HepG2 (cell line): ENCODE results near the gene PLOD3. TPM values are rescaled to one million over a fixed set of nuclear protein-coding genes. Genes with fewer than 3 reads are reported as not detected.
A peak's percentile ranks its signal among the peaks of the same experiment; 100 is the strongest.

Source experiments
- CCDC6 ChIP-seq: sonication (generic); formaldehyde crosslinking; IDR thresholded peaks from 2 replicates; pipeline ENCODE4 v1.8.1; 2022; ENCODE audit warnings: mild to moderate bottlenecking, missing genetic modification reagents, moderate library complexity
- HNRNPLL ChIP-seq: fragments of 200-400 bp; formaldehyde crosslinking; IDR thresholded peaks from 2 replicates; pipeline ENCODE4 v1.6.1; 2017; ENCODE audit warnings: mild to moderate bottlenecking, low read depth, low read length; ENCODE audit not compliant: poor library complexity, severe bottlenecking
- ISL2 ChIP-seq: sonication (generic); formaldehyde crosslinking; IDR thresholded peaks from 2 replicates; pipeline ENCODE4 v1.5.0; 2020; ENCODE audit warnings: missing genetic modification reagents
- NFATC3 ChIP-seq: sonication (generic); formaldehyde crosslinking; IDR thresholded peaks from 2 replicates; pipeline ENCODE4 v1.5.1; 2020; ENCODE audit warnings: mild to moderate bottlenecking, missing genetic modification reagents
- ONECUT2 ChIP-seq: sonication (generic); formaldehyde crosslinking; IDR thresholded peaks from 2 replicates; pipeline ENCODE4 v1.4.0; 2020; ENCODE audit warnings: missing genetic modification reagents
- PTBP1 ChIP-seq: fragments of 200-400 bp; formaldehyde crosslinking; IDR thresholded peaks from 2 replicates; pipeline ENCODE4 v1.6.1; 2018; ENCODE audit warnings: low read length, low read depth; ENCODE audit not compliant: poor library complexity, severe bottlenecking
- SPEN ChIP-seq: sonication (generic); formaldehyde crosslinking; IDR thresholded peaks from 2 replicates; pipeline ENCODE4 v1.5.1; 2020; ENCODE audit warnings: low read depth, mild to moderate bottlenecking, missing genetic modification reagents
- ZNF235 ChIP-seq: sonication (generic); formaldehyde crosslinking; IDR thresholded peaks from 2 replicates; pipeline ENCODE4 v1.8.1; 2023; ENCODE audit warnings: mild to moderate bottlenecking, missing genetic modification reagents, borderline replicate concordance
- ZNF713 ChIP-seq: sonication (generic); formaldehyde crosslinking; IDR thresholded peaks from 2 replicates; pipeline ENCODE4 v1.4.0; 2020; ENCODE audit warnings: mild to moderate bottlenecking, missing genetic modification reagents
- ZNF737 ChIP-seq: sonication (generic); formaldehyde crosslinking; IDR thresholded peaks from 2 replicates; pipeline ENCODE4 v1.5.0; 2020; ENCODE audit warnings: missing genetic modification reagents, mild to moderate bottlenecking, borderline replicate concordance
- ZNF879 ChIP-seq: sonication (generic); formaldehyde crosslinking; IDR thresholded peaks from 2 replicates; pipeline ENCODE4 v1.8.1; 2023; ENCODE audit warnings: missing genetic modification reagents
- ZSCAN21 ChIP-seq: sonication (generic); formaldehyde crosslinking; IDR thresholded peaks from 2 replicates; pipeline ENCODE4 v1.8.0; 2022; ENCODE audit warnings: mild to moderate bottlenecking, missing genetic modification reagents, moderate library complexity, borderline replicate concordance
- polyA plus RNA-seq, 8 experiments: library from polyadenylated mRNA; depleted of rRNA in 3 of 8; stranded (reverse) in 7 of 8; unstranded in 1 of 8; fragments of >200 nt; fragmentation: Illumina TruSeq in 4 of 8; extraction: Trizol in 4 of 8; gene quantifications; 2 replicates each; pipeline versions ENCODE4 v1.2.1 to v1.2.3, GENCODE V29; 2011 to 2016; ENCODE audit warnings: low read depth in 4 of 8, missing spikeins in 1 of 8, mixed read lengths in 1 of 8; ENCODE audit not compliant: insufficient read depth in 1 of 8
- total RNA-seq, 5 experiments: library from RNA; depleted of rRNA; stranded (reverse); fragments of >200 nt; fragmentation: Illumina TruSeq; extraction: Trizol; gene quantifications; 2 replicates each; pipeline ENCODE4 v1.2.3, GENCODE V29; 2016; ENCODE audit warnings: low read depth in 1 of 5
- TF ChIP-seq, protein P1 (sequence below): sonication (generic); formaldehyde crosslinking; IDR thresholded peaks from 2 replicates; pipeline ENCODE4 v1.4.0; 2020; ENCODE audit warnings: missing genetic modification reagents
- TF ChIP-seq, protein P2 (sequence below): sonication (generic); formaldehyde crosslinking; IDR thresholded peaks from 2 replicates; pipeline ENCODE4 v1.9.0; 2021; ENCODE audit warnings: missing genetic modification reagents, mild to moderate bottlenecking, borderline replicate concordance
- TF ChIP-seq, protein P3 (sequence below): sonication (generic); formaldehyde crosslinking; IDR thresholded peaks from 2 replicates; pipeline ENCODE4 v1.5.1; 2020; ENCODE audit warnings: mild to moderate bottlenecking, missing genetic modification reagents, moderate library complexity
- TF ChIP-seq, protein P4 (sequence below): IDR thresholded peaks from 2 replicates; pipeline ENCODE4 v1.6.1; 2016; ENCODE audit warnings: low read depth, borderline replicate concordance
- TF ChIP-seq, protein P5 (sequence below): sonication (generic); formaldehyde crosslinking; IDR thresholded peaks from 2 replicates; pipeline ENCODE4 v1.4.0; 2020; ENCODE audit warnings: low read depth, mild to moderate bottlenecking, missing genetic modification reagents

PLOD3 gene
- total and polyA plus RNA-seq, 2 of the 13 experiments (the other 11 are each of a cell fraction or from before 2014, with no cell fraction given): 65.8 to 67.4 TPM

DNA sequence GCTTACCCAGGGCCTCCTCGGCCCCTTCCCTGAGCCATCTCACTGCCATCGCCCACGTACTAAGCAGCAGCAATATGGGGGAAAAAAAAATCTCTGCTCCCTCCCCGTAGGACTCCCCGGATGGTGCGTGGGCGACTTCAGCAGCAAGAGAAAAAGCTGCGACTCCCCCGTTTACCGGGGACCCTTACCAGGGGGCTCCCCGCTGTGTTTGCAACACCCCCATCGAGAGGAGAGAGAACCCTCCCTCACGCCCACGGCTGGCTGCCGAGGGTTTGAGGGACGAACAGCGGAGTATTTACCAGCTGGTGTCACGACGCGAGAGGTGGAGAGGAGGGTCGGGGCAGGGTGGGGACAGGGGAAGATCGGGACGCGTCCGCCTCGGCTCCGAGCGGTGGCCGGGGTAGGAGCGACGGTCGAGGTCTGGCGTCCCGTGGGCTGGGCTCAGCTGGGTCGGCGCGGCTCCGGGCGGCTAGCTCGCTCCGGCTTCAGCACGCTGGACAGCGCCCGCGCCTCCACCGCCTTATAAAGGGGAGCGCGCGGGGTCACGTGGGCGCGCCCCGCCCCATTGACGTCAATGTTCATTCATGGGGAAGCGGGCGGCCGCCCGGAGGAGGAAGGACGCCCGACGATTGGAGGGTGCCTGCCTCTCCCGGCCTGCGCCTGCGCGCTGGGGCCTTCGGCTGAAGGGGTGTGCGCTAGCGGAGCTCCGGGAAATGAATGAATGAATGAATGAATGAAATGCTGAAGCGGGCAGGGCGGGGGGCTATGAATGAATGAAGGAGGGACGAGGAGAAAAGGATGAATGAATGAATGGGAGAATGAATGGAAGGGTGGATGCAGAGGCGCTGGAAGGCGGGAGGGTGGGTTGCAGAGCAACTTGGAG lies 52.1 kb downstream of the PLOD3 start, which contains the start of gene VGF (continued):
- TF ChIP-seq, protein P1, sequence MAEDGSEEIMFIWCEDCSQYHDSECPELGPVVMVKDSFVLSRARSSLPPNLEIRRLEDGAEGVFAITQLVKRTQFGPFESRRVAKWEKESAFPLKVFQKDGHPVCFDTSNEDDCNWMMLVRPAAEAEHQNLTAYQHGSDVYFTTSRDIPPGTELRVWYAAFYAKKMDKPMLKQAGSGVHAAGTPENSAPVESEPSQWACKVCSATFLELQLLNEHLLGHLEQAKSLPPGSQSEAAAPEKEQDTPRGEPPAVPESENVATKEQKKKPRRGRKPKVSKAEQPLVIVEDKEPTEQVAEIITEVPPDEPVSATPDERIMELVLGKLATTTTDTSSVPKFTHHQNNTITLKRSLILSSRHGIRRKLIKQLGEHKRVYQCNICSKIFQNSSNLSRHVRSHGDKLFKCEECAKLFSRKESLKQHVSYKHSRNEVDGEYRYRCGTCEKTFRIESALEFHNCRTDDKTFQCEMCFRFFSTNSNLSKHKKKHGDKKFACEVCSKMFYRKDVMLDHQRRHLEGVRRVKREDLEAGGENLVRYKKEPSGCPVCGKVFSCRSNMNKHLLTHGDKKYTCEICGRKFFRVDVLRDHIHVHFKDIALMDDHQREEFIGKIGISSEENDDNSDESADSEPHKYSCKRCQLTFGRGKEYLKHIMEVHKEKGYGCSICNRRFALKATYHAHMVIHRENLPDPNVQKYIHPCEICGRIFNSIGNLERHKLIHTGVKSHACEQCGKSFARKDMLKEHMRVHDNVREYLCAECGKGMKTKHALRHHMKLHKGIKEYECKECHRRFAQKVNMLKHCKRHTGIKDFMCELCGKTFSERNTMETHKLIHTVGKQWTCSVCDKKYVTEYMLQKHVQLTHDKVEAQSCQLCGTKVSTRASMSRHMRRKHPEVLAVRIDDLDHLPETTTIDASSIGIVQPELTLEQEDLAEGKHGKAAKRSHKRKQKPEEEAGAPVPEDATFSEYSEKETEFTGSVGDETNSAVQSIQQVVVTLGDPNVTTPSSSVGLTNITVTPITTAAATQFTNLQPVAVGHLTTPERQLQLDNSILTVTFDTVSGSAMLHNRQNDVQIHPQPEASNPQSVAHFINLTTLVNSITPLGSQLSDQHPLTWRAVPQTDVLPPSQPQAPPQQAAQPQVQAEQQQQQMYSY (CRISPR knock-in tag): peak; percentile 84
- TF ChIP-seq ZNF713 (CRISPR knock-in tag): no peak
- TF ChIP-seq PTBP1: peak; percentile 63
- TF ChIP-seq SPEN (CRISPR knock-in tag): peak; percentile 94
- peak; percentile 79 for TF ChIP-seq ONECUT2 (CRISPR knock-in tag)
- TF ChIP-seq, protein P2, sequence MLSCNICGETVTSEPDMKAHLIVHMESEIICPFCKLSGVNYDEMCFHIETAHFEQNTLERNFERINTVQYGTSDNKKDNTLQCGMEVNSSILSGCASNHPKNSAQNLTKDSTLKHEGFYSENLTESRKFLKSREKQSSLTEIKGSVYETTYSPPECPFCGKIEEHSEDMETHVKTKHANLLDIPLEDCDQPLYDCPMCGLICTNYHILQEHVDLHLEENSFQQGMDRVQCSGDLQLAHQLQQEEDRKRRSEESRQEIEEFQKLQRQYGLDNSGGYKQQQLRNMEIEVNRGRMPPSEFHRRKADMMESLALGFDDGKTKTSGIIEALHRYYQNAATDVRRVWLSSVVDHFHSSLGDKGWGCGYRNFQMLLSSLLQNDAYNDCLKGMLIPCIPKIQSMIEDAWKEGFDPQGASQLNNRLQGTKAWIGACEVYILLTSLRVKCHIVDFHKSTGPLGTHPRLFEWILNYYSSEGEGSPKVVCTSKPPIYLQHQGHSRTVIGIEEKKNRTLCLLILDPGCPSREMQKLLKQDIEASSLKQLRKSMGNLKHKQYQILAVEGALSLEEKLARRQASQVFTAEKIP (CRISPR knock-in tag): no peak
- TF ChIP-seq, protein P3, sequence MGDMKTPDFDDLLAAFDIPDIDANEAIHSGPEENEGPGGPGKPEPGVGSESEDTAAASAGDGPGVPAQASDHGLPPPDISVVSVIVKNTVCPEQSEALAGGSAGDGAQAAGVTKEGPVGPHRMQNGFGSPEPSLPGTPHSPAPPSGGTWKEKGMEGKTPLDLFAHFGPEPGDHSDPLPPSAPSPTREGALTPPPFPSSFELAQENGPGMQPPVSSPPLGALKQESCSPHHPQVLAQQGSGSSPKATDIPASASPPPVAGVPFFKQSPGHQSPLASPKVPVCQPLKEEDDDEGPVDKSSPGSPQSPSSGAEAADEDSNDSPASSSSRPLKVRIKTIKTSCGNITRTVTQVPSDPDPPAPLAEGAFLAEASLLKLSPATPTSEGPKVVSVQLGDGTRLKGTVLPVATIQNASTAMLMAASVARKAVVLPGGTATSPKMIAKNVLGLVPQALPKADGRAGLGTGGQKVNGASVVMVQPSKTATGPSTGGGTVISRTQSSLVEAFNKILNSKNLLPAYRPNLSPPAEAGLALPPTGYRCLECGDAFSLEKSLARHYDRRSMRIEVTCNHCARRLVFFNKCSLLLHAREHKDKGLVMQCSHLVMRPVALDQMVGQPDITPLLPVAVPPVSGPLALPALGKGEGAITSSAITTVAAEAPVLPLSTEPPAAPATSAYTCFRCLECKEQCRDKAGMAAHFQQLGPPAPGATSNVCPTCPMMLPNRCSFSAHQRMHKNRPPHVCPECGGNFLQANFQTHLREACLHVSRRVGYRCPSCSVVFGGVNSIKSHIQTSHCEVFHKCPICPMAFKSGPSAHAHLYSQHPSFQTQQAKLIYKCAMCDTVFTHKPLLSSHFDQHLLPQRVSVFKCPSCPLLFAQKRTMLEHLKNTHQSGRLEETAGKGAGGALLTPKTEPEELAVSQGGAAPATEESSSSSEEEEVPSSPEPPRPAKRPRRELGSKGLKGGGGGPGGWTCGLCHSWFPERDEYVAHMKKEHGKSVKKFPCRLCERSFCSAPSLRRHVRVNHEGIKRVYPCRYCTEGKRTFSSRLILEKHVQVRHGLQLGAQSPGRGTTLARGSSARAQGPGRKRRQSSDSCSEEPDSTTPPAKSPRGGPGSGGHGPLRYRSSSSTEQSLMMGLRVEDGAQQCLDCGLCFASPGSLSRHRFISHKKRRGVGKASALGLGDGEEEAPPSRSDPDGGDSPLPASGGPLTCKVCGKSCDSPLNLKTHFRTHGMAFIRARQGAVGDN (CRISPR knock-in tag): peak; percentile 87
- TF ChIP-seq NFATC3: peak; percentile 99
- peak; percentile 100 for TF ChIP-seq CCDC6 (CRISPR knock-in tag)
- TF ChIP-seq ZSCAN21 (CRISPR knock-in tag): peak; percentile 98
- peak; percentile 100 for TF ChIP-seq ZNF235 (CRISPR knock-in tag)
- TF ChIP-seq HNRNPLL: peak; percentile 46
- TF ChIP-seq, protein P4, sequence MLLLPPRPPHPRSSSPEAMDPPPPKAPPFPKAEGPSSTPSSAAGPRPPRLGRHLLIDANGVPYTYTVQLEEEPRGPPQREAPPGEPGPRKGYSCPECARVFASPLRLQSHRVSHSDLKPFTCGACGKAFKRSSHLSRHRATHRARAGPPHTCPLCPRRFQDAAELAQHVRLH (CRISPR knock-in tag): peak; percentile 100
- TF ChIP-seq ZNF737: peak; percentile 91
- TF ChIP-seq, protein P5, sequence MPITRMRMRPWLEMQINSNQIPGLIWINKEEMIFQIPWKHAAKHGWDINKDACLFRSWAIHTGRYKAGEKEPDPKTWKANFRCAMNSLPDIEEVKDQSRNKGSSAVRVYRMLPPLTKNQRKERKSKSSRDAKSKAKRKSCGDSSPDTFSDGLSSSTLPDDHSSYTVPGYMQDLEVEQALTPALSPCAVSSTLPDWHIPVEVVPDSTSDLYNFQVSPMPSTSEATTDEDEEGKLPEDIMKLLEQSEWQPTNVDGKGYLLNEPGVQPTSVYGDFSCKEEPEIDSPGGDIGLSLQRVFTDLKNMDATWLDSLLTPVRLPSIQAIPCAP (CRISPR knock-in tag): 0 out of 2 replicates have a peak, but pooled peaks have one; percentile 54
- TF ChIP-seq ZNF879 (CRISPR knock-in tag): peak; percentile 88; the same call in 1 of the 2 replicates
- peak; percentile 91 for TF ChIP-seq ISL2
